Tibial nerve (tissue), 4 donors: ENCODE data around the gene PPM1H. TPM values are rescaled to one million over a fixed set of nuclear protein-coding genes. Genes with fewer than 3 reads are reported as not detected.

Experiments
- DNase-seq, 2 donors: peaks; one replicate each; pipeline ENCODE4 v3.0.0-alpha.2; 2019; ENCODE audit warnings: low spot score in 2 of 2
- H3K27ac ChIP-seq, 4 donors: fragments of 200-600 bp; sonication (generic) in 3 of 4; one replicate each; pipeline ENCODE4 v1.5.1; 2017 to 2019; ENCODE audit warnings: mild to moderate bottlenecking in 1 of 4
- H3K27me3 ChIP-seq, 2 donors: fragments of 200-600 bp; sonication (generic) in 1 of 2; one replicate each; pipeline versions ENCODE4 v1.5.1 to v1.6.0; 2017 to 2019
- H3K36me3 ChIP-seq, 3 donors: fragments of 200-600 bp; sonication (generic); one replicate each; pipeline ENCODE4 v1.5.1; 2018 to 2019
- H3K4me1 ChIP-seq, 4 donors: fragments of 200-600 bp; sonication (generic) in 3 of 4; one replicate each; pipeline ENCODE4 v1.5.1; 2017 to 2019
- H3K4me3 ChIP-seq, 4 donors: fragments of 200-600 bp; sonication (generic) in 3 of 4; one replicate each; pipeline ENCODE4 v1.5.1; 2017 to 2019; ENCODE audit warnings: mild to moderate bottlenecking in 1 of 4, moderate library complexity in 1 of 4
- H3K9me3 ChIP-seq, 4 donors: fragments of 200-600 bp; sonication (generic) in 3 of 4; one replicate each; pipeline ENCODE4 v1.5.1; 2017 to 2019
- EP300 ChIP-seq, 2 donors: sonication (generic); formaldehyde crosslinking; IDR thresholded peaks; one replicate each; pipeline ENCODE4 v1.6.1; 2017; ENCODE audit warnings: antibody characterized with exemption in 2 of 2, mild to moderate bottlenecking in 1 of 2
- POLR2A ChIP-seq, 2 donors: fragments of 450-650 bp; IDR thresholded peaks; one replicate each; pipeline ENCODE4 v1.6.1; 2017; ENCODE audit warnings: antibody characterized with exemption in 2 of 2, mild to moderate bottlenecking in 2 of 2, moderate library complexity in 2 of 2
- WGBS, 2 donors: methylation state at CpG; one replicate each; pipeline ENCODE4 v1.1.5; 2018; 5-methylcytosine and 5-hydroxymethylcytosine counted together
- total RNA-seq, 4 donors: library from RNA; depleted of rRNA; stranded (reverse); fragments of >200 nt; gene quantifications; one replicate each; pipeline ENCODE4 v1.1.0, GENCODE V29; 2016
- TF ChIP-seq, protein P1 (sequence below), 5 experiments: fragments of 200-600 bp in 3 of 5; fragments of 450-650 bp in 2 of 5; sonication (generic) in 3 of 5; IDR thresholded peaks; one replicate each; pipeline ENCODE4 v1.5.1; 2016 to 2019; ENCODE audit warnings: antibody characterized with exemption in 5 of 5, mild to moderate bottlenecking in 3 of 5, moderate library complexity in 2 of 5

Gene PPM1H
- total RNA-seq, 4 donors from 2014 or later: 0.78 to 2.6 (median 1.3) TPM

DNA sequence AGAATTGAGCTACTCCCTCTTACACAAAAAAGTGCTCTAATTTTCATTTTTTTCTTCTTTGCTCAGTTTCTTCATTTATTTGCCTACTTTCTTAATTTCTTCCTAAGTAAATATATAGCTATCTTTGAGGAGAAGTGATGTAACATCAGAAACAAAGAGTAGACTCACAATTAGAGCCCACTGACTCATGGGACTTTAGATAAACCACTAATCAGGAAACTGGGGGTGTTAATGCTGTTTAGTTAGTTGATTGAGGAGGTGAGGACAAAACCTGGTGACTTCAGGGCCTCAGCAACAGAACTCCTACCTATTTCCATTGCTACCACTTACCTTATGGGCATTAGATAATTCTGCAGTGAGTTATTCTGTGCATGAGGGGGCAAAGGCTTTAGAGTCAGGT is 316.6 kb downstream of the PPM1H start:
- Histone ChIP-seq H3K27me3 (no peaks in the 10 kb centered on the region), H3K27ac (no peak overlapping the region), H3K36me3 (peaks cover 0 to 21% (median 0%) of the 10 kb centered on the region in 3 donors), H3K4me1 (peaks cover 0 to 29% (median 0%) of the 10 kb centered on the region in 4 donors), H3K9me3 (no peaks in the 10 kb centered on the region), H3K4me3 (no peak overlapping the region)
- DNase-seq: no peak
- TF ChIP-seq EP300 (IDR thresholded peaks at IDR 0.05) (no peak), POLR2A (IDR thresholded peaks at IDR 0.05) (no peak)
- TF ChIP-seq, protein P1, sequence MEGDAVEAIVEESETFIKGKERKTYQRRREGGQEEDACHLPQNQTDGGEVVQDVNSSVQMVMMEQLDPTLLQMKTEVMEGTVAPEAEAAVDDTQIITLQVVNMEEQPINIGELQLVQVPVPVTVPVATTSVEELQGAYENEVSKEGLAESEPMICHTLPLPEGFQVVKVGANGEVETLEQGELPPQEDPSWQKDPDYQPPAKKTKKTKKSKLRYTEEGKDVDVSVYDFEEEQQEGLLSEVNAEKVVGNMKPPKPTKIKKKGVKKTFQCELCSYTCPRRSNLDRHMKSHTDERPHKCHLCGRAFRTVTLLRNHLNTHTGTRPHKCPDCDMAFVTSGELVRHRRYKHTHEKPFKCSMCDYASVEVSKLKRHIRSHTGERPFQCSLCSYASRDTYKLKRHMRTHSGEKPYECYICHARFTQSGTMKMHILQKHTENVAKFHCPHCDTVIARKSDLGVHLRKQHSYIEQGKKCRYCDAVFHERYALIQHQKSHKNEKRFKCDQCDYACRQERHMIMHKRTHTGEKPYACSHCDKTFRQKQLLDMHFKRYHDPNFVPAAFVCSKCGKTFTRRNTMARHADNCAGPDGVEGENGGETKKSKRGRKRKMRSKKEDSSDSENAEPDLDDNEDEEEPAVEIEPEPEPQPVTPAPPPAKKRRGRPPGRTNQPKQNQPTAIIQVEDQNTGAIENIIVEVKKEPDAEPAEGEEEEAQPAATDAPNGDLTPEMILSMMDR (IDR thresholded peaks at IDR 0.05): no peak

DNA sequence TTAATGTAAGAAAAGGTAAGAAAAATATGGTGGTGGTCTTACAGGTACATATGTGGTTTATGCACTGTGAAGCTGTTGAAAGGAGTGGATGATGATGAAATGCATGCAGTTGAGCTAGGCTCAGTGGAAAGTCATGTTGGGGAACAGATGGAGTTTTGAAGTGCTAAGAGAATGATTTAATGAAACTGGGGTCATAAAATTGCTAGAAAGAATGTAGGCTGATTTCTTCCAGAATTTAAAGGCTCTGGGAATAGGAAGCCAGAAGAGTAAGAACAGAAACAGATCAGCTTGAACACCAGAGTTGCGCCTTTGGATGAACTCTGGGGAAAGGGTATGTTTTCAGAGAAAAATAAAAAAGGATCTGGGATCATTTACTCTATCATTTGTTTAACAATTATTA is 321.9 kb downstream of the PPM1H start:
- Histone ChIP-seq H3K4me1 (peaks cover 0 to 41% (median 0%) of the 10 kb centered on the region in 4 donors), H3K9me3 (no peaks in the 10 kb centered on the region), H3K27ac (no peak overlapping the region), H3K27me3 (no peaks in the 10 kb centered on the region), H3K36me3 (peaks cover 0 to 23% (median 0%) of the 10 kb centered on the region in 3 donors), H3K4me3 (no peak overlapping the region)
- no peak for TF ChIP-seq POLR2A (IDR thresholded peaks at IDR 0.05)
- TF ChIP-seq EP300 (IDR thresholded peaks at IDR 0.05): no peak
- TF ChIP-seq, protein P1 (IDR thresholded peaks at IDR 0.05): no peak
- DNase-seq: no peak
- WGBS, 2 donors: 74 to 78% methylated on average over 1 of the region's 1 CpG

DNA sequence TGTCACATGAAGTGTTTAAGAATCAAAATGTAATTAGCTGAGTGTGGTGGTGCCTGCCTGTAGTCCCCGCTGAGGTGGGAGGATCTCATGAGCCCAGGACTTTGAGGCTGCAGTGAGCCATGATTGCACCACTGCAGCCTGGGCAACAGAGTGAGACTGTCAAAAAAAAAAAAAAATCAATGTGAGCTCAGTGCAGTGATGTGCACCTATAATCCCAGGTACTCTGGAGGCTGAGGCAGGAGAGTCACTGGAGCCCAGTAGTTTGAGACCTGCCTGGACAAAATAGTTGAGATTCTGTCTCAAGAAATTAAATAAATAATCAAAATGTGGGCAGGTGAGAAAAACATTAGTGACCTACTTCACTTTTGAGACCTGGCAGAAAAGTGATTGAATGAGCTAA is 328.3 kb downstream of the PPM1H start:
- Histone ChIP-seq H3K4me3 (no peak overlapping the region), H3K27ac (no peak overlapping the region), H3K36me3 (no peaks in the 10 kb centered on the region), H3K4me1 (peaks cover 0 to 56% (median 14%) of the 10 kb centered on the region in 4 donors), H3K9me3 (no peaks in the 10 kb centered on the region), H3K27me3 (no peaks in the 10 kb centered on the region)
- TF ChIP-seq EP300 (IDR thresholded peaks at IDR 0.05) (no peak), POLR2A (IDR thresholded peaks at IDR 0.05) (no peak)
- TF ChIP-seq, protein P1 (IDR thresholded peaks at IDR 0.05): no peak
- 97% methylated on average over 1 of the region's 1 CpG for WGBS, 2 donors
- DNase-seq: no peak

DNA sequence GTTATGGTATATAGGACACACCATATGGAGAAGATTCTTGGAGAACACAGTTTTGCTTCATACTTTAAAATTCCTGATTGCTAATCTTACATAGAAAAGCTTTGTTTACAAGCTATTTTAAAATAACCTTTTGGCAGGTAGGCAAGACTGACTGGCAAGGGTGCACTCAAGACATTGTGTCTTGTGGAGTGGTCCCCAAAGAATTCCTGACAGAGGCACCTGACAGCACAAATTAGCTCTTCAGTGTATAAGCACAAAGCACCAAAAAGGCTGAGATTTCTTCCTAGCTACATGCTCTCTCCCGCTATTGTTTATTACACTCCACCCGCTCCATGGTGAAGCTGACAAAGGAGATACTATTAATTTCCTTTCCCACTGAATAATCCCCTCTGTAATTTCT is 329.0 kb downstream of the PPM1H start:
- no peak overlapping the region for H3K4me3 ChIP-seq
- TF ChIP-seq, protein P1 (IDR thresholded peaks at IDR 0.05): no peak
- TF ChIP-seq EP300 (IDR thresholded peaks at IDR 0.05) (no peak), POLR2A (IDR thresholded peaks at IDR 0.05) (no peak)
- H3K27ac ChIP-seq: no peak overlapping the region
- H3K4me1 ChIP-seq: peaks cover 0 to 61% (median 15%) of the 10 kb centered on the region in 4 donors
- H3K9me3 ChIP-seq: no peaks in the 10 kb centered on the region
- 86 to 90% methylated on average over 2 of the region's 2 CpGs for WGBS, 2 donors
- no peaks in the 10 kb centered on the region for H3K27me3 ChIP-seq
- H3K36me3 ChIP-seq: no peaks in the 10 kb centered on the region
- DNase-seq: no peak

DNA sequence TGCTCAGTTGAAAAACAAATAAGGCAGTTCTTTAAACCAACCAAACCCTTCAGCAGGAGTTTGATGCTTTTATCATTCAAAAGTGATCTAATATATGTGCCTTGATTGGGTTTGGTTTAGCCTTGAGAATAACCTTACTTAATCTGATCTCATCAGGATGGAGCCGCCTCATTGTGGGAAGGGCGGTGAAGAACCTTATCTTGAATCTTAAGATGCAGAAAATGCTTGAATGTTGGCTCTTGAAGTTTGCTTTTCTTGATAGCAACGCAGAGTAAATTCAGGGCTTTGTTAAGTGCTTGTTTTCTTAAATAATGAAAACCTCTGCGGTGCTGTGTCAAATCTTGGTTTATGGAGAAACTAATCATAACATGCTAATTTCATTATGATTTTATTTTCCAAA is 330.1 kb downstream of the PPM1H start:
- no peaks in the 10 kb centered on the region for H3K27me3 ChIP-seq
- H3K4me1 ChIP-seq: peaks cover 0 to 57% (median 15%) of the 10 kb centered on the region in 4 donors
- no peak for DNase-seq
- H3K4me3 ChIP-seq: peak overlapping the region in 3 of 4 donors; percentile 75 to 95 (median 81)
- H3K9me3 ChIP-seq: no peaks in the 10 kb centered on the region
- whole genome bisulfite sequencing, 2 donors: 13 to 22% methylated on average over 4 of the region's 4 CpGs
- TF ChIP-seq, protein P1 (IDR thresholded peaks at IDR 0.05): no peak
- H3K27ac ChIP-seq: peak overlapping the region in 2 of 4 donors; percentile 99
- H3K36me3 ChIP-seq: no peaks in the 10 kb centered on the region
